Fibroblast of lung (primary cell): ENCODE data around the gene SYT17. TPM values are rescaled to one million over a fixed set of nuclear protein-coding genes. Genes with fewer than 3 reads are reported as not detected.

ENCODE experiments used
- DNase-seq, 2 donors: peaks; one replicate each; pipeline versions ENCODE4 v3.0.0 to v3.0.0-alpha.2; 2010; ENCODE audit warnings: low read depth in 2 of 2
- H2AFZ ChIP-seq: 2 replicates; pipeline ENCODE4 v1.5.1; 2012; ENCODE audit warnings: low read length, control low read depth, inconsistent platforms
- H3K27ac ChIP-seq: 2 replicates; pipeline ENCODE4 v1.5.1; 2011; ENCODE audit warnings: low read length, control low read depth; ENCODE audit not compliant: insufficient read depth
- H3K27me3 ChIP-seq: 2 replicates; pipeline ENCODE4 v1.5.1; 2011; ENCODE audit warnings: mild to moderate bottlenecking, low read length; ENCODE audit not compliant: control insufficient read depth, insufficient read depth
- H3K36me3 ChIP-seq: 2 replicates; pipeline ENCODE4 v1.5.1; 2011; ENCODE audit warnings: low read length; ENCODE audit not compliant: control insufficient read depth, insufficient read depth
- H3K4me1 ChIP-seq: 2 replicates; pipeline ENCODE4 v1.5.1; 2011; ENCODE audit warnings: low read length; ENCODE audit not compliant: control insufficient read depth, insufficient read depth; ENCODE audit errors: extremely low read depth
- H3K4me2 ChIP-seq: 2 replicates; pipeline ENCODE4 v1.5.1; 2011; ENCODE audit warnings: low read length, control low read depth; ENCODE audit not compliant: insufficient read depth; ENCODE audit errors: extremely low read depth
- H3K4me3 ChIP-seq, 4 experiments: fragments of 200-600 bp in 1 of 4; sonication (generic) in 1 of 4; replicated peaks in 1 of 4; 2 replicates each; pipeline ENCODE4 v1.5.1; 2011 to 2016; ENCODE audit warnings: low read length in 4 of 4, low read depth in 3 of 4, mild to moderate bottlenecking in 3 of 4, control low read depth in 2 of 4, inconsistent platforms in 1 of 4, mixed read lengths in 1 of 4; ENCODE audit not compliant: insufficient read depth in 1 of 4; ENCODE audit errors: control extremely low read depth in 1 of 4
- H3K79me2 ChIP-seq: 2 replicates; pipeline ENCODE4 v1.5.1; 2012; ENCODE audit warnings: mild to moderate bottlenecking, low read length, inconsistent platforms; ENCODE audit not compliant: control insufficient read depth, insufficient read depth
- H3K9ac ChIP-seq: 2 replicates; pipeline ENCODE4 v1.5.1; 2011; ENCODE audit warnings: mild to moderate bottlenecking, low read length, control low read depth; ENCODE audit not compliant: insufficient read depth
- H3K9me3 ChIP-seq: 2 replicates; pipeline ENCODE4 v1.5.1; 2012; ENCODE audit warnings: low read depth, low read length; ENCODE audit not compliant: control insufficient read depth, insufficient read depth
- H4K20me1 ChIP-seq: 2 replicates; pipeline ENCODE4 v1.5.1; 2011; ENCODE audit warnings: low read length; ENCODE audit not compliant: control insufficient read depth, insufficient read depth; ENCODE audit errors: extremely low read depth
- EZH2 ChIP-seq: IDR thresholded peaks from 2 replicates; pipeline ENCODE4 v1.5.1; 2012; ENCODE audit warnings: low read length, control low read depth, mild to moderate bottlenecking; ENCODE audit errors: missing control alignments
- polyA plus RNA-seq, 2 donors: library from polyadenylated mRNA; depleted of rRNA in 1 of 2; stranded (reverse) in 1 of 2; unstranded in 1 of 2; fragments of >200 nt; gene quantifications; 2 replicates each; pipeline ENCODE4 v1.2.1, GENCODE V29; 2011 to 2012; ENCODE audit warnings: missing spikeins in 1 of 2
- total RNA-seq: library from RNA; depleted of rRNA; stranded (reverse); fragments of >200 nt; gene quantifications from 2 replicates; pipeline ENCODE4 v1.2.1, GENCODE V29; 2014
- TF ChIP-seq, protein P1 (sequence below), 2 donors: IDR thresholded peaks in 1 of 2; conservative IDR thresholded peaks in 1 of 2; 1 replicate in 1 of 2; 2 replicates in 1 of 2; pipeline ENCODE4 v1.5.1; 2011 to 2012; ENCODE audit warnings: low read length in 2 of 2, control low read depth in 1 of 2, inconsistent platforms in 1 of 2, low read depth in 1 of 2, mild to moderate bottlenecking in 1 of 2

SYT17 gene
- total and polyA plus RNA-seq, 2 donors (not counting 1 experiment from before 2014, with no cell fraction given): 0.33 TPM; not detected in 1

- Histone ChIP-seq H3K4me1 (no peaks in the 10 kb centered on the region), H3K79me2 (no peaks in the 10 kb centered on the region), H3K4me2 (no peak overlapping the region), H3K9me3 (no peaks in the 10 kb centered on the region), H2AFZ (no peak overlapping the region), H3K27ac (no peak overlapping the region), H3K4me3 (no peak overlapping the region), H3K9ac (no peak overlapping the region), H3K27me3 (no peaks in the 10 kb centered on the region), H4K20me1 (no peaks in the 10 kb centered on the region), H3K36me3 (no peaks in the 10 kb centered on the region)
- TF ChIP-seq EZH2: no peak
- TF ChIP-seq, protein P1, sequence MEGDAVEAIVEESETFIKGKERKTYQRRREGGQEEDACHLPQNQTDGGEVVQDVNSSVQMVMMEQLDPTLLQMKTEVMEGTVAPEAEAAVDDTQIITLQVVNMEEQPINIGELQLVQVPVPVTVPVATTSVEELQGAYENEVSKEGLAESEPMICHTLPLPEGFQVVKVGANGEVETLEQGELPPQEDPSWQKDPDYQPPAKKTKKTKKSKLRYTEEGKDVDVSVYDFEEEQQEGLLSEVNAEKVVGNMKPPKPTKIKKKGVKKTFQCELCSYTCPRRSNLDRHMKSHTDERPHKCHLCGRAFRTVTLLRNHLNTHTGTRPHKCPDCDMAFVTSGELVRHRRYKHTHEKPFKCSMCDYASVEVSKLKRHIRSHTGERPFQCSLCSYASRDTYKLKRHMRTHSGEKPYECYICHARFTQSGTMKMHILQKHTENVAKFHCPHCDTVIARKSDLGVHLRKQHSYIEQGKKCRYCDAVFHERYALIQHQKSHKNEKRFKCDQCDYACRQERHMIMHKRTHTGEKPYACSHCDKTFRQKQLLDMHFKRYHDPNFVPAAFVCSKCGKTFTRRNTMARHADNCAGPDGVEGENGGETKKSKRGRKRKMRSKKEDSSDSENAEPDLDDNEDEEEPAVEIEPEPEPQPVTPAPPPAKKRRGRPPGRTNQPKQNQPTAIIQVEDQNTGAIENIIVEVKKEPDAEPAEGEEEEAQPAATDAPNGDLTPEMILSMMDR (conservative IDR thresholded peaks at IDR 0.05 in 1 of 2, IDR thresholded peaks at IDR 0.05 in 1 of 2; ENCODE audit: low read depth in 1 of 2, low read length in 2 of 2): no peak
- DNase-seq: no peak
Observed at GRCh38 chr16:19286827-19287226, 118.8 kb downstream of the SYT17 start.

GRCh38 chr16:19287241-19287640 is 119.2 kb downstream of the SYT17 start:
- no peak for DNase-seq
- Histone ChIP-seq H3K27ac (no peak overlapping the region), H3K4me2 (no peak overlapping the region), H2AFZ (no peak overlapping the region), H3K4me1 (no peaks in the 10 kb centered on the region), H4K20me1 (no peaks in the 10 kb centered on the region), H3K9me3 (no peaks in the 10 kb centered on the region), H3K36me3 (no peaks in the 10 kb centered on the region), H3K9ac (no peak overlapping the region), H3K4me3 (no peak overlapping the region), H3K79me2 (no peaks in the 10 kb centered on the region), H3K27me3 (no peaks in the 10 kb centered on the region)
- TF ChIP-seq EZH2: no peak
- TF ChIP-seq, protein P1 (conservative IDR thresholded peaks at IDR 0.05 in 1 of 2, IDR thresholded peaks at IDR 0.05 in 1 of 2; ENCODE audit: low read depth in 1 of 2, low read length in 2 of 2): no peak

GRCh38 chr16:19288872-19289799 is 121.1 kb downstream of the SYT17 start:
- TF ChIP-seq EZH2: no peak
- TF ChIP-seq, protein P1 (conservative IDR thresholded peaks at IDR 0.05 in 1 of 2, IDR thresholded peaks at IDR 0.05 in 1 of 2; ENCODE audit: low read depth in 1 of 2, low read length in 2 of 2): no peak
- no peak overlapping the region for H3K27ac ChIP-seq

More at GRCh38 chr16:19288872-19289799, 121.1 kb downstream of the SYT17 start:
- H3K4me2 ChIP-seq: no peak overlapping the region
- no peaks in the 10 kb centered on the region for H4K20me1 ChIP-seq
- no peaks in the 10 kb centered on the region for H3K79me2 ChIP-seq
- DNase-seq: no peak
- H3K4me1 ChIP-seq: no peaks in the 10 kb centered on the region
- no peak overlapping the region for H3K9ac ChIP-seq
- no peak overlapping the region for H3K4me3 ChIP-seq
- no peaks in the 10 kb centered on the region for H3K9me3 ChIP-seq
- no peak overlapping the region for H2AFZ ChIP-seq
- no peaks in the 10 kb centered on the region for H3K36me3 ChIP-seq
- no peaks in the 10 kb centered on the region for H3K27me3 ChIP-seq
